Measurements from ENCODE around the gene XK.

DNA sequence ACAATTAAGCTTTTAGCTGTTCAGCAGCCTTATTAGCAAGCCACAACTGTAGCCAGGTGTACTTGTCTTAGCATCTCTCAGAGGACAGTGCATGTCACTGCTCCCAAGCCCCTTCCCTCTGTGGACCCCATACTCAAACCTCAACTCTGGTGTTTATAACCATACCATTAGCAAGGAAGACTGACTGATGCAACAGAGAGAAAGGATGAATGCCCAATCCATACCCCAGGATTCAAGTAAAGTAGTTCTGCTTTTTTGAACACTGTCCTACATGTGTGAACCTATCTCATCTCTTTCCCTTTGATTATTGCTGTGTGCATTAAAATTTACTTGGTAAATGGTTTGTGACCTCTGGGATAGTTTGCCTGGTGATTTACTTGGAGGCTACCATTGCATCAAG lies 71.5 kb downstream of the XK start:
- TF ChIP-seq, protein P1, sequence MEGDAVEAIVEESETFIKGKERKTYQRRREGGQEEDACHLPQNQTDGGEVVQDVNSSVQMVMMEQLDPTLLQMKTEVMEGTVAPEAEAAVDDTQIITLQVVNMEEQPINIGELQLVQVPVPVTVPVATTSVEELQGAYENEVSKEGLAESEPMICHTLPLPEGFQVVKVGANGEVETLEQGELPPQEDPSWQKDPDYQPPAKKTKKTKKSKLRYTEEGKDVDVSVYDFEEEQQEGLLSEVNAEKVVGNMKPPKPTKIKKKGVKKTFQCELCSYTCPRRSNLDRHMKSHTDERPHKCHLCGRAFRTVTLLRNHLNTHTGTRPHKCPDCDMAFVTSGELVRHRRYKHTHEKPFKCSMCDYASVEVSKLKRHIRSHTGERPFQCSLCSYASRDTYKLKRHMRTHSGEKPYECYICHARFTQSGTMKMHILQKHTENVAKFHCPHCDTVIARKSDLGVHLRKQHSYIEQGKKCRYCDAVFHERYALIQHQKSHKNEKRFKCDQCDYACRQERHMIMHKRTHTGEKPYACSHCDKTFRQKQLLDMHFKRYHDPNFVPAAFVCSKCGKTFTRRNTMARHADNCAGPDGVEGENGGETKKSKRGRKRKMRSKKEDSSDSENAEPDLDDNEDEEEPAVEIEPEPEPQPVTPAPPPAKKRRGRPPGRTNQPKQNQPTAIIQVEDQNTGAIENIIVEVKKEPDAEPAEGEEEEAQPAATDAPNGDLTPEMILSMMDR (conservative IDR thresholded peaks at IDR 0.05; ENCODE audit: low read depth, low read length), result no peak
- no peak for TF ChIP-seq EZH2 (IDR thresholded peaks at IDR 0.05; ENCODE audit: borderline replicate concordance, low read depth, low read length, poor library complexity, severe bottlenecking)
